T-cell (primary cell): ENCODE measurements around the gene ATRNL1. TPM values are rescaled to one million over a fixed set of nuclear protein-coding genes. Genes with fewer than 3 reads are reported as not detected.

ENCODE experiments used
- ATAC-seq, 4 experiments: fragments of 200-7000 bp in 3 of 4; fragments of 150-1000 bp in 1 of 4; cut with Tn5 transposase; replicated peaks in 1 of 4; 1 replicate in 3 of 4; 2 replicates in 1 of 4; pipeline ENCODE4 v1.10.0; 2021; ENCODE audit warnings: moderate library complexity in 3 of 4, mild to moderate bottlenecking in 2 of 4, moderate number of reproducible peaks in 1 of 4
- CTCF ChIA-PET, 2 donors: fragments of 300-600 bp; sonication (Branson Sonifier 250); formaldehyde crosslinking; loops; one replicate each; lab custom pipeline; 2022; ENCODE audit warnings: antibody characterized with exemption in 2 of 2; lab: Charles Lee
- POLR2A ChIA-PET, 2 donors: fragments of 300-600 bp; sonication (Branson Sonifier 250); formaldehyde crosslinking; loops; one replicate each; lab custom pipeline; 2022; ENCODE audit warnings: antibody characterized with exemption in 2 of 2; lab: Charles Lee
- DNase-seq, 35 experiments: peaks; one replicate each; pipeline versions ENCODE4 v3.0.0 to v3.0.0-alpha.2; 2013 to 2023
- H3K27ac ChIP-seq: one replicate; pipeline ENCODE4 v1.5.1; 2013; ENCODE audit warnings: low read length
- H3K27me3 ChIP-seq, 2 experiments: replicated peaks in 1 of 2; 1 replicate in 1 of 2; 2 replicates in 1 of 2; pipeline versions ENCODE4 v1.6.1 to v1.7.0; 2013; ENCODE audit warnings: low read length in 1 of 2, mixed read lengths in 1 of 2; ENCODE audit not compliant: control insufficient read depth in 2 of 2, insufficient read depth in 2 of 2; ENCODE audit errors: extremely low read depth in 1 of 2
- H3K36me3 ChIP-seq, 2 donors: 1 replicate in 1 of 2; 2 replicates in 1 of 2; pipeline versions ENCODE4 v1.6.1 to v1.7.0; 2013; ENCODE audit warnings: low read length in 1 of 2; ENCODE audit not compliant: control insufficient read depth in 2 of 2, insufficient read depth in 1 of 2; ENCODE audit errors: extremely low read depth in 1 of 2
- H3K4me1 ChIP-seq, 2 experiments: 1 replicate in 1 of 2; 2 replicates in 1 of 2; pipeline versions ENCODE4 v1.6.1 to v1.7.0; 2013; ENCODE audit warnings: low read length in 2 of 2, mixed read lengths in 1 of 2; ENCODE audit not compliant: insufficient read depth in 2 of 2, control insufficient read depth in 1 of 2; ENCODE audit errors: extremely low read depth in 1 of 2
- H3K4me3 ChIP-seq, 2 donors: 1 replicate in 1 of 2; 2 replicates in 1 of 2; pipeline versions ENCODE4 v1.5.1 to v1.7.0; 2013; ENCODE audit warnings: mild to moderate bottlenecking in 2 of 2, low read length in 1 of 2, moderate library complexity in 1 of 2; ENCODE audit not compliant: control insufficient read depth in 1 of 2; ENCODE audit errors: extremely low read depth in 1 of 2
- H3K9me3 ChIP-seq: 2 replicates; pipeline ENCODE4 v1.7.0; 2013
- H3K27ac Mint-ChIP-seq, 2 donors: one replicate each; pipeline ENCODE4 v1.8.0; 2020 to 2021; ENCODE audit warnings: mild to moderate bottlenecking in 2 of 2, mixed read lengths in 2 of 2
- H3K27me3 Mint-ChIP-seq, 2 donors: one replicate each; pipeline ENCODE4 v1.8.0; 2021 to 2022; ENCODE audit warnings: mixed read lengths in 2 of 2
- H3K36me3 Mint-ChIP-seq: one replicate; pipeline ENCODE4 v1.8.0; 2021; ENCODE audit warnings: mixed read lengths
- H3K4me1 Mint-ChIP-seq, 3 donors: one replicate each; pipeline ENCODE4 v1.8.0; 2020 to 2022; ENCODE audit warnings: mixed read lengths in 3 of 3, mild to moderate bottlenecking in 1 of 3
- H3K4me3 Mint-ChIP-seq, 3 donors: one replicate each; pipeline ENCODE4 v1.8.0; 2020 to 2022; ENCODE audit warnings: mild to moderate bottlenecking in 3 of 3, mixed read lengths in 3 of 3, moderate library complexity in 3 of 3
- H3K9me3 Mint-ChIP-seq, 3 donors: one replicate each; pipeline ENCODE4 v1.8.0; 2020 to 2022; ENCODE audit warnings: mixed read lengths in 3 of 3
- WGBS: methylation state at CpG from one replicate; pipeline ENCODE4 v1.1.5; 2013; ENCODE audit warnings: missing lambda C conversion rate; ENCODE audit not compliant: insufficient coverage; 5-methylcytosine and 5-hydroxymethylcytosine counted together
- total RNA-seq, 35 experiments: library from RNA in 6 of 35; stranded (reverse) in 6 of 35; fragments of 120-200 nt in 1 of 35; gene quantifications; one replicate each; pipeline versions ENCODE4 v1.2.1 to v1.2.4 and lab custom pipeline; 2013 to 2026

Gene ATRNL1
- total RNA-seq, 5 donors from 2014 or later (not counting 1 experiment from before 2014, with no cell fraction given) = 0.18 to 0.35 (median 0.20) TPM; not detected in 2

DNA sequence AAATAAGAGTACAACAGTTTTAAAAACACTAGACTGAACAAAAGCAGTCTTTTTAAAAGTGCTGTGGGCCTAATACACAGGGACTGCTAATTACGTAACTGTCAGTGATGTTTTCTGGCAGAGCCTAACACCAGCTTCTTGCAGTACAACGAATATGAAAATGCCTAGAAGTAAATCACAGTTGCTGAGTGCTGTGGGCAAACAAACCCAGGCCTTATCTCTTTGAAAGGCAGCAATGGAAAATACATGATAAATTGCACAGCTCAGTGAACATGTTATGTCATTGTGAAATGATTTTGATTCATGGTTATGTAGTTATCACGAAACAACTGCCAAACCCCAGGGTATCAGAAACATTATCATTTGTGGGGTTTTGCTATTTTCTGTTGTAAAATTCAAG lies 751.4 kb downstream of the ATRNL1 start:
- no peak overlapping the region for H3K4me3 Mint-ChIP-seq
- ChIA-PET CTCF (no interaction called here), POLR2A (no interaction called here)
- WGBS = 80% methylated on average over 2 of the region's 3 CpGs
- H3K4me1 Mint-ChIP-seq = no peaks in the 10 kb centered on the region
- H3K27ac Mint-ChIP-seq = no peak overlapping the region
- ATAC-seq (no peak), DNase-seq (no peak)
- Histone ChIP-seq H3K27me3 (no peaks in the 10 kb centered on the region), H3K27ac (no peak overlapping the region), H3K9me3 (no peaks in the 10 kb centered on the region), H3K36me3 (no peaks in the 10 kb centered on the region), H3K4me1 (no peaks in the 10 kb centered on the region), H3K4me3 (no peak overlapping the region)
- no peaks in the 10 kb centered on the region for H3K36me3 Mint-ChIP-seq
- H3K27me3 Mint-ChIP-seq = no peaks in the 10 kb centered on the region
- H3K9me3 Mint-ChIP-seq = no peaks in the 10 kb centered on the region

DNA sequence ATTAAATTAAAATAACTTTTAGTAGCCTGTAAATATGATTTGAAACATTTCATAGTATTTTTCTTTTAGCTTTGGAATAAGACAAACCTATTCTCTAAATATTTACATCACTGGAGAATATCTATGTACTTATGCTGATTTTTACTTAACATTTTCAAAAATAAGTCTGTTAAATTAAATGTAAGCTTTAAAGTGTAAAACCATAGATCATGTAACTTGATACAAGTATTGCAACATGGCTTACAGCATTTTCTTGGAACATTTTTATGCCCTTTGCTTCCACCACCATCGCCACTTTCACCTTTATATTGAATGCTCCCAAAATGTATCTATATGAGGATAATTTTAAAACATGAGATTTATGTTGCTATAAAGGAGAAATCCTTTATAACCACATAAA lies 752.8 kb downstream of the ATRNL1 start:
- Mint-ChIP-seq H3K27ac (no peak overlapping the region), H3K36me3 (no peaks in the 10 kb centered on the region), H3K9me3 (no peaks in the 10 kb centered on the region), H3K27me3 (no peaks in the 10 kb centered on the region), H3K4me1 (no peaks in the 10 kb centered on the region), H3K4me3 (no peak overlapping the region)
- Histone ChIP-seq H3K36me3 (no peaks in the 10 kb centered on the region), H3K27ac (no peak overlapping the region), H3K4me1 (no peaks in the 10 kb centered on the region), H3K27me3 (no peaks in the 10 kb centered on the region), H3K9me3 (no peaks in the 10 kb centered on the region), H3K4me3 (no peak overlapping the region)
- CTCF ChIA-PET = no interaction called here
- ATAC-seq (no peak), DNase-seq (no peak)
- POLR2A ChIA-PET = no interaction called here
- no CpG with 5 or more reads among the region's 1 CpG for WGBS

GRCh38 chr10:115846528-115846927 lies 753.4 kb downstream of the ATRNL1 start:
- H3K27ac ChIP-seq = no peak overlapping the region
- ChIA-PET POLR2A (no interaction called here), CTCF (no interaction called here)
- no peaks in the 10 kb centered on the region for H3K9me3 ChIP-seq
- Mint-ChIP-seq H3K36me3 (no peaks in the 10 kb centered on the region), H3K9me3 (no peaks in the 10 kb centered on the region), H3K27ac (no peak overlapping the region), H3K4me3 (no peak overlapping the region), H3K4me1 (no peaks in the 10 kb centered on the region), H3K27me3 (no peaks in the 10 kb centered on the region)
- 57% methylated on average over 1 of the region's 1 CpG for WGBS
- DNase-seq (no peak), ATAC-seq (no peak)
- no peaks in the 10 kb centered on the region for H3K36me3 ChIP-seq
- no peaks in the 10 kb centered on the region for H3K27me3 ChIP-seq
- H3K4me3 ChIP-seq = no peak overlapping the region
- no peaks in the 10 kb centered on the region for H3K4me1 ChIP-seq

DNA sequence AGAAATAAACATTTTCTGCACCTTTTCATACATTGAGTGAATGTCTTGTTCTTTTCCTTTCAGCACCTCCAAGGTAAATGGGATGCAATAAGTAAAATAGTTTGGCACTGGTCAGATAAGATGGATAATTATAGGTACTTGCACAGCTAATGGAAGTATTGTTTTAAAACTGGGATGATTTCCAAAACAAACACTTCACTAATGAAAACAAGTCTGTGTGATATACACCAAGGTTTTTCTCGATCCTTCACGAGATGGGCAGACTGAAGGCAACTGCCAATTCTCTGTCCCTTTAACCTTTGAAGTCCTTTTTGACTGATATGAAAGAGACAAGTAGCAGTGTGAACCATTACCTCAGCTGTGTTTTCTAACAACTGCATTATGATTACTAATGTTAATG lies 756.0 kb downstream of the ATRNL1 start:
- no peak overlapping the region for H3K4me3 ChIP-seq
- Mint-ChIP-seq H3K4me3 (no peak overlapping the region), H3K4me1 (no peaks in the 10 kb centered on the region), H3K27me3 (no peaks in the 10 kb centered on the region), H3K36me3 (no peaks in the 10 kb centered on the region), H3K9me3 (no peaks in the 10 kb centered on the region), H3K27ac (no peak overlapping the region)
- POLR2A ChIA-PET = no interaction called here
- H3K9me3 ChIP-seq = no peaks in the 10 kb centered on the region
- ATAC-seq (no peak), DNase-seq (no peak)
- H3K27me3 ChIP-seq = no peaks in the 10 kb centered on the region
- CTCF ChIA-PET = no interaction called here
- H3K4me1 ChIP-seq = no peaks in the 10 kb centered on the region
- no peaks in the 10 kb centered on the region for H3K36me3 ChIP-seq
- H3K27ac ChIP-seq = no peak overlapping the region
- no CpG with 5 or more reads among the region's 2 CpGs for WGBS

- ChIA-PET POLR2A (interaction anchor here in 1 of 2 donors (0.6 kb wide), 1 partner anchor 15 kb away, joined by 3 read pairs; no protein-coding TSS in a partner anchor), CTCF (no interaction called here)
- no peak overlapping the region for H3K27ac Mint-ChIP-seq
- no peak for ATAC-seq
- DNase-seq = no peak
- H3K27ac ChIP-seq = no peak overlapping the region
- H3K4me1 ChIP-seq = no peaks in the 10 kb centered on the region
- no peak overlapping the region for H3K4me3 ChIP-seq
- no CpG with 5 or more reads among the region's 1 CpG for WGBS
- H3K27me3 Mint-ChIP-seq = no peaks in the 10 kb centered on the region
- H3K9me3 Mint-ChIP-seq = peaks cover 0 to 4% (median 0%) of the 10 kb centered on the region in 3 donors
- no peaks in the 10 kb centered on the region for H3K9me3 ChIP-seq
- H3K36me3 ChIP-seq = no peaks in the 10 kb centered on the region
- no peaks in the 10 kb centered on the region for H3K4me1 Mint-ChIP-seq
- no peak overlapping the region for H3K4me3 Mint-ChIP-seq
- no peaks in the 10 kb centered on the region for H3K27me3 ChIP-seq
- H3K36me3 Mint-ChIP-seq = no peaks in the 10 kb centered on the region
Measured at GRCh38 chr10:115850666-115851065, 757.5 kb downstream of the ATRNL1 start.

DNA sequence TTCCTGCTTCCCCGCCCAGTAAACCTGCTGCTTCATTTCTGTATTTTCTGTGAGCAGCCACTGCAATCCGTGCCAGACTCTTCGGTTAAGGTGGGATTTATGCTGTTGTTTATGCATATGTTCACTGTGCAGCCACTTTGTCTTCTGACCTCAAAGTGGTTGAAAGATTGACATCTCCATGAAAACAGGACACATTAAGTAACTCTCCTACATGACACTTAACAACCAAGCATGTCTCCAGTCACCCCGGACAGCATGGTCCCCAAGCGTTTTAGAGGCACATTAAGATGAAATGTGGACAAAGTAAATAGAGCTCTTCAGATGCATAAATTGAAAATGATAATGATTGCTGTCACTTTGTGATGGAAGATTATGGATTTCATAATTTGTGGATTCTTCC lies 758.5 kb downstream of the ATRNL1 start:
- Histone ChIP-seq H3K27me3 (no peaks in the 10 kb centered on the region), H3K4me1 (no peaks in the 10 kb centered on the region), H3K27ac (no peak overlapping the region), H3K36me3 (no peaks in the 10 kb centered on the region), H3K4me3 (no peak overlapping the region), H3K9me3 (no peaks in the 10 kb centered on the region)
- DNase-seq (no peak), ATAC-seq (no peak)
- whole genome bisulfite sequencing = no CpG with 5 or more reads among the region's 5 CpGs
- Mint-ChIP-seq H3K27me3 (no peaks in the 10 kb centered on the region), H3K36me3 (no peaks in the 10 kb centered on the region), H3K27ac (no peak overlapping the region), H3K9me3 (peaks cover 0 to 4% (median 0%) of the 10 kb centered on the region in 3 donors), H3K4me1 (no peaks in the 10 kb centered on the region), H3K4me3 (no peak overlapping the region)
- CTCF ChIA-PET = no interaction called here
- POLR2A ChIA-PET = no interaction called here
